CD4-positive, alpha-beta T cell treated with Interleukin-12 subunit alpha and Interleukin-12 subunit beta, for 1 hour (primary cell): ENCODE measurements around the gene HCN2.

ENCODE experiments used
- DNase-seq: peaks from one replicate; pipeline ENCODE4 v3.0.0-alpha.2; 2020

Gene HCN2

DNA sequence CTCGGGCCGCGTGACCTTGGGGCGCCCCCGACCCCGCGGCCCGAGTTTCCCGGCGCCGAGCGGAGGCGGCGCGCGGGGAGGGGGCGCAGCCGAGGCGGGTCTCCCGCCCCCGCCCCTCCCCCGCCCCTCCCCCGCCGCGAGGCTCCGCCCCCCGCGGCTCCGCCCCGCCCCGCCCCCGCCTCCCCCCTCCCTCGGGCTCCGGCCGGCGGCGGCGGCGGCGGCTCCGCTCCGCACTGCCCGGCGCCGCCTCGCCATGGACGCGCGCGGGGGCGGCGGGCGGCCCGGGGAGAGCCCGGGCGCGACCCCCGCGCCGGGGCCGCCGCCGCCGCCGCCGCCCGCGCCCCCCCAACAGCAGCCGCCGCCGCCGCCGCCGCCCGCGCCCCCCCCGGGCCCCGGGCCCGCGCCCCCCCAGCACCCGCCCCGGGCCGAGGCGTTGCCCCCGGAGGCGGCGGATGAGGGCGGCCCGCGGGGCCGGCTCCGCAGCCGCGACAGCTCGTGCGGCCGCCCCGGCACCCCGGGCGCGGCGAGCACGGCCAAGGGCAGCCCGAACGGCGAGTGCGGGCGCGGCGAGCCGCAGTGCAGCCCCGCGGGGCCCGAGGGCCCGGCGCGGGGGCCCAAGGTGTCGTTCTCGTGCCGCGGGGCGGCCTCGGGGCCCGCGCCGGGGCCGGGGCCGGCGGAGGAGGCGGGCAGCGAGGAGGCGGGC, at the start of gene HCN2:
Gene HCN2 (plus strand): TSS at position 189 of the 703 bp plus-strand sequence. CDS start 65 bp downstream, at position 254.
- no peak for DNase-seq

DNA sequence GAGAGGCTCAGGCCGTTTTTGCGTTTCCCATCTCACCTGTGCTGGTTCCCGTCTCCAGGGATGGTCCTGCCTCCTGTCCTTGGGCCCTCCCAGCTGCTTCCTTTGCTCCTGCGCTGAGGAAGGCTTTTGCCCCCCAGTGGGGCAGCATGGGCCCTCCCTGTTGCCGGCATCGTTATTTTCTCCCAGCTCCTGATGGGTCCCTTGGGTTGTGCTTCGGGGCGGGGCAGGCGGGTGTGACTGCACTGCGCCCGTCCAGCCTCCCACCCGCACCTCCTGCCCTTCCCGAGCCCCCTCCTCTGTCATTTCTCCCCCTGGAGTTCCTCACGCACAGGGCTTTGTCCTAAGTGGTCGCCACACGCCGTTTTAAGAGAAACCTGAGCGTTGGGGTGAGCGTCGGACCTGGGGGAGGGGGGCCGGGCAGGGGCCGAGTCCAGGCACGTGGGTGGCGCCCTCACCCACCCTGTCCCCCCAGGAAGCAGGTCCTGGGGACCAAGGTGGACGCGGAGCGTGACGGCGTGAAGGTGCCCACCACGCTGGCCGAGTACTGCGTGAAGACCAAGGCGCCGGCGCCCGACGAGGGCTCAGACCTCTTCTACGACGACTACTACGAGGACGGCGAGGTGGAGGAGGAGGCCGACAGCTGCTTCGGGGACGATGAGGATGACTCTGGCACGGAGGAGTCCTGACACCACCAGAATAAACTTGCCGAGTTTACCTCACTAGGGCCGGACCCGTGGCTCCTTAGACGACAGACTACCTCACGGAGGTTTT, 48.6 kb upstream of the HCN2 start:
- no peak for DNase-seq

DNA sequence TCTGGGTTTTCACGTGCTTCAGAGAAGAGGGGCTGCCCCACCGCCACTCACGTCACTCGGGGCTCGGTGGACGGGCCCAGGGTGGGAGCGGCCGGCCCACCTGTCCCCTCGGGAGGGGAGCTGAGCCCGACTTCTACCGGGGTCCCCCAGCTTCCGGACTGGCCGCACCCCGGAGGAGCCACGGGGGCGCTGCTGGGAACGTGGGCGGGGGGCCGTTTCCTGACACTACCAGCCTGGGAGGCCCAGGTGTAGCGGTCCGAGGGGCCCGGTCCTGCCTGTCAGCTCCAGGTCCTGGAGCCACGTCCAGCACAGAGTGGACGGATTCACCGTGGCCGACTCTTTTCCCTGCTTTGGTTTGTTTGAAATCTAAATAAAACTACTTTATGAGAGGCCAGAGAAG, 48.0 kb upstream of the HCN2 start:
- no peak for DNase-seq

DNA sequence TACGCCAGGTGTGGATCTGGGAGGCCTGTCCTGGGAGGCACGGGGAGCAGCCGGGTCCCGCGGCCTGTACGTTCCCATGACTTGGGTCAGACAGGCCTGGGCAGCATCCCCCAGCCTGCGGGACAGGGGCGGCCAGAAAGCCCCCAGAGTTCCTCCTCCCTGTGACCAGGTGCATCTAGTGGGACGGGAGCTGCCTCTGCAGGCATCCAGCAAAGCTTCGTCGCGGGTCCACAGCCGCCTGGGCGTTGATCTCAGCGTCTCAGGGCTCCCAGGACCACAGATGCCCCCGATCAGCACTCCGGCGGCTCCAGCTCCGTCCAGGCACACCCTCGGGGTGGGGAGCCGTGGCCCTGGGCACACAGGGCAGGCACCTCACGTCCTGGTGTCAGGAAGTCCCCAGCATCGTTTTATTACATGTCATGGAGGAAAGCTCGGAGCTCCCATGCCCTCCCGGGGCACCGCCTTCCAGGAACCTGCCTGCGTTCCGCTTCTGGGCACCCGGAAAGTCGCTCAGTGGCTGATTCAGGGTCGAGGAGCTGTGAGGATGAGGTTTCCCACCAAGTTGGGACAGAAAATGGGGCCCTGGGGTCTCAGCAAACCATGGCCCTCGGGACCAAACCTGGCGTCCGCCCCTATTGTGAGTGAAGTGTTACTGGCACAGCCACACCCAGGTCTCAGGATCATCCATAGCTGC, 47.4 kb upstream of the HCN2 start:
- no peak for DNase-seq

DNA sequence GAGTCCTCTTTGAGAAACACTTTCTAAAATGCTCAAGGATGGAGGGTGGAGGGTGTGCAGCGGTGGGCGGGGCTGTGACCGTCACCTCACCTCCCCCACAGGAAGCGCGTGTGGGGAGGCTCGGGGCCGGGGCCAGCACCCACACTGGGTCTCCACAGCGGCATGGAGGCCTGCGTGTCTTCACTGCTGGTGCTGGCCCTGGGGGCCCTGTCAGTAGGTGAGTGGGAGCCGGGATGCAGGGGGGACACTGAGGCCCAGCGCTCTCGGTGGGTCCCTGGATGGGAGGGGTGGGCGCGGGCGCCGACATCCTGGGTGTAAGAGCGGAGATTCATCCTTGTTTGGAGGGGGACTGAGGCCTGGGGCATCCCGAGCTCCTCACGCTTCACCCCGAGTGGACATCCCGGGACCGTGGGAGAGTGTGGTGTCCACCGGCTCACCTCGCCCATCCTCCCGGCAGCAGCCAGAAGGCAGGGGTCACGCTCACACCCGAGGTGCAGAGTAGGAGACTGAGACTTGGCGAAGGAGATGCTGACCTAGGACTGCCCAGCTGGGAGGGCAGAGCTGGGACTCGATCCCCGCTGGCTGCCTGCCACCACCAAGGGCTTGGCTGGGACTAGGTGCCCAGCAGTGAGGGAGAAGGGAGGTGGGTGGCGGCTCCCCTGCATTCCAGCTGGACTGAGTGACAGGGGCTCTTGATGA, 45.6 kb upstream of the HCN2 start, which contains the start of gene GZMM:
Gene GZMM (plus strand): TSS at position 144 of the 699 bp plus-strand sequence. CDS start 19 bp downstream, at position 163.
- peak; percentile 90 for DNase-seq

DNA sequence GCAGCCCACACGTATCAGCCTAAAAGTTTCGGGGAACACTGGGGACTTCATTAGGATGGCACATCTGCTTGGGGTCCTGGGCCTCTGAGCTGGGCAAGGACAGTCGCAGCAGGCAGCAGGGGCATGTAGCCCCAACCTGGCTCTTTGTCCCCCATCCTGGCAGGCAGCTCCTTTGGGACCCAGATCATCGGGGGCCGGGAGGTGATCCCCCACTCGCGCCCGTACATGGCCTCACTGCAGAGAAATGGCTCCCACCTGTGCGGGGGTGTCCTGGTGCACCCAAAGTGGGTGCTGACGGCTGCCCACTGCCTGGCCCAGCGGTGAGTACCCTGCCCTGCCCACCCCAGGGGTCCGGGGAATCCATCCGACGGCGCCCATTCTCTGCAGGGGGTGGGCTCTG, 42.6 kb upstream of the HCN2 start:
- DNase-seq, result no peak

DNA sequence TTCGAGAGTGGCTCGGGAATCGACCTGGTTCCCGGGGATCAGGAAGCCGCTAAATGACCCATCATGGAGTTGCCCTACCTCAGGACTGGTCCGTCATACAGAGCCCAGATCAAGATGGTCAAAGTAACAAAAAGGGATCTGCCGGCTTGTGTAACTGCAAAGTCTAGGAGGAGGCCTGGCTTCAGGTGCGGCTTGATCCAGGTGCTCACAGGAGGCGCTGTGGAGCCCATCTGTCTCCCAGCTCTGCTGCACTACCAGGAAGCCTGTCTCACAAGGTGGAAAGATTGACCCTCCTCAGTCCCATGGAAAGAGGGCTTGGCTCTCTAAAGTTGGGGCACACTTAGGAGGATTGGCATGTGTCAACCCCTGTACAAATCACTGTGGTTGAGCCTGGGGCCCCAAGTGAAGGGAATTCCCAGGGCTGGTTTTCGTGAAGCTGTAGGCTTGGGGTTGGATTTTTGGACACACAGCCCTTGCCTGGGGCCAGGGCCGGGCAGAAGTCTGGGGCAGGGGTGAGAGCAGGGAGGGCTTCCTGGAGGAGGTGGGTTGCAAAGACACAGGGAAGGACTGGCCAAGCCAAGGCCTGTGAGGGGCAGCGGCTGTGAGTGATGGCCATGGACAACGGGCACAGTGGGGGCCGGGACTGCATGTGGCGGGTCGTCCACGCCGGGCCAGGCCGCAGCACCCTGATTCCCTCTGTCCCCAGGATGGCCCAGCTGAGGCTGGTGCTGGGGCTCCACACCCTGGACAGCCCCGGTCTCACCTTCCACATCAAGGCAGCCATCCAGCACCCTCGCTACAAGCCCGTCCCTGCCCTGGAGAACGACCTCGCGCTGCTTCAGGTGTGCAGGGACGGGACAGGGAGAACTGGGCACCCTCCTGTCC, 41.6 kb upstream of the HCN2 start:
- DNase-seq, result no peak

DNA sequence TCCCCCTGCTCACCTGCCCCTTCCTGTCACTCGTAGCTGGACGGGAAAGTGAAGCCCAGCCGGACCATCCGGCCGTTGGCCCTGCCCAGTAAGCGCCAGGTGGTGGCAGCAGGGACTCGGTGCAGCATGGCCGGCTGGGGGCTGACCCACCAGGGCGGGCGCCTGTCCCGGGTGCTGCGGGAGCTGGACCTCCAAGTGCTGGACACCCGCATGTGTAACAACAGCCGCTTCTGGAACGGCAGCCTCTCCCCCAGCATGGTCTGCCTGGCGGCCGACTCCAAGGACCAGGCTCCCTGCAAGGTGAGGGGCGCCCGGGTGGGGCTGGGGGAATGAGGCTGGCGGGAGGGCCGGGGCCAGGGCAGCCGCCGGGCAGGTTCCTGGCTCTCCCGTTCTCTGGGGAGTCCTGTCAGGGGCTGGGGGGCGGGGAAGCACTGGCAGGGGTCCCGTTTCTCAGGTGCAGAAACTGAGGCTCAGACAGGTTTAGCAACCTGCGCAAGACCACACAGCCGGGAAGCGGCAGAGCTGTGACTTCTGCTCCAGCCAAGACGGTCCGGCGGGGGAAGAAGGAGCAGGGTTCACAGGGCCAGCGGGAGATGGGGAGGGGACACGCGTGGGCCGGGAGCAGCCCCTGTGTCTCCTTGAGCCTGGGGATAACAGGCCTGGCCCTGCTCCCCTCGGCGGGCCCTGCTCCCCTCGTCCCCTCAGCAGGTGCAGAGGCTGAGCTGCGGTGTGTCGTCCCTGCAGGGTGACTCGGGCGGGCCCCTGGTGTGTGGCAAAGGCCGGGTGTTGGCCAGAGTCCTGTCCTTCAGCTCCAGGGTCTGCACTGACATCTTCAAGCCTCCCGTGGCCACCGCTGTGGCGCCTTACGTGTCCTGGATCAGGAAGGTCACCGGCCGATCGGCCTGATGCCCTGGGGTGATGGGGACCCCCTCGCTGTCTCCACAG, 40.5 kb upstream of the HCN2 start:
- no peak for DNase-seq

DNA sequence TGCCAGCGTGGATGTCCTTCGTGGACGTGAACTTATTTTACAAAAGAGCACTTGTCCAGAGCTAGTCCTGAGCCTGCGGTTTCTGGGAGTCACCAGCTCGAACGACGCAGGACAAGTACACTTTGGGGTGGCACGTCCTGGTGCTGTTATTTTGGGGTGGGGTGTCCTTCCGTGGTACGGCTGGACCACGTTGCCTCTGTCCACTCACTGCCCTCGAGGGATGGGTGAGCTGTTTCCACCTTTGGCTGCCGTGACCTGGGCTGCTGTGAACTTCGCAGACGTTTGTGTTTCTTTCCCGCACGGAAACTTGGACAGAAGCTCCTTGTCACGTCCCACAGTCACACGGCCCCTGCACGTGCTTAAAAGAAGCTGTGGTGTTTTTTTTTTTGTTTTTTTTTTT, 34.9 kb upstream of the HCN2 start:
- DNase-seq, result no peak

DNA sequence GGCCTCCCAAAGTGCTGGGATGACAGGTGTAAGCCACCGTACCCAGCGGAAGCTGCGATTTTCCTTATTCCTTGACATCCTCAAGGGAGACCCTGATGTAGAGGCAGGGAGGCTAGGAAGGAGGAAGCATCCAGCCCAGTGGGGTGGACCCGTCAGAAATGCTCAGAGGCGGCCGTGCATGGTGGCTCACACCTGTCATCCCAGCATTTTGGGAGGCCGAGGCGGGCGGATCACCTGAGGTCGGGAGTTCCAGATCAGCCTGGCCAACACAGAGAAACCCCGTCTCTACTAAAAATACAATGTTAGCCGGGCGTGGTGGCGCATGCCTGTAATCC, 34.2 kb upstream of the HCN2 start:
- no peak for DNase-seq

DNA sequence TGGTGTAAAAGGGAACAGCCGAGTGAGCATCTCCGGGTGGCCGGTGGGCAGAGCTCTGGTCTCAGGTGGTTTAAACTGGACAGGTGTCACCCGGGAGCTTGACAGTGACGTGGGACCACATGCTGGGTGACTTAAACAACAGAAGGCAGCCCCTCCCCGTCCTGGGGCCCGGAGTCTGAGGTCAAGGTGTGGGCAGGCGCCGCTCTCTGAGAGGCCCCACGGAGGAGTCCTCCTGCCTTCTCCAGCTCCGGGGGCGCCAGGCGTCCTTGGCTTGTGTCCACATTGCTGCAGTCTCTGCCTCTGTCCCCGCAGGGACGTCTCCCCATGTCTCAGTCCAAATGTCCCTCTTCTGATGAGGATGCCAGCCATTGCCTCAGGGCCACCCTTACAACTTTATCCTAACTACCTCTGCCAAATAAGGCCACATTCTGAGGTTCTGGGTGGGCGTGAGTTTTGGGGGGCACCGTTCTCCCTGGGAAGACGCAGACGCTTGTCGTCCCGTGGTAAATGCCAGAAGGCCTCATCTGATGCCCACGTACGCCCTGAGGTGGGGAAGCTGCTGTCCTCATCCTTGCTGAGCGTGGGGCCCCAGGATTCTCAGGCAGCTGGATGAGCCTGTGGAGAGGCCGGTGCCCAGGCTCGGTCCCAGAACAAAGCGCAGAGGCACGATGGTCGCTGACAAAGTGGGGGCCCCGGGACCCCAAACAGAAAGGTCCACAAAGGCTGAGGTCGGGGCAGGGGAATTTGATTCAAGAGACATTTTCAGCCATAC, 32.9 kb upstream of the HCN2 start:
- no peak for DNase-seq

DNA sequence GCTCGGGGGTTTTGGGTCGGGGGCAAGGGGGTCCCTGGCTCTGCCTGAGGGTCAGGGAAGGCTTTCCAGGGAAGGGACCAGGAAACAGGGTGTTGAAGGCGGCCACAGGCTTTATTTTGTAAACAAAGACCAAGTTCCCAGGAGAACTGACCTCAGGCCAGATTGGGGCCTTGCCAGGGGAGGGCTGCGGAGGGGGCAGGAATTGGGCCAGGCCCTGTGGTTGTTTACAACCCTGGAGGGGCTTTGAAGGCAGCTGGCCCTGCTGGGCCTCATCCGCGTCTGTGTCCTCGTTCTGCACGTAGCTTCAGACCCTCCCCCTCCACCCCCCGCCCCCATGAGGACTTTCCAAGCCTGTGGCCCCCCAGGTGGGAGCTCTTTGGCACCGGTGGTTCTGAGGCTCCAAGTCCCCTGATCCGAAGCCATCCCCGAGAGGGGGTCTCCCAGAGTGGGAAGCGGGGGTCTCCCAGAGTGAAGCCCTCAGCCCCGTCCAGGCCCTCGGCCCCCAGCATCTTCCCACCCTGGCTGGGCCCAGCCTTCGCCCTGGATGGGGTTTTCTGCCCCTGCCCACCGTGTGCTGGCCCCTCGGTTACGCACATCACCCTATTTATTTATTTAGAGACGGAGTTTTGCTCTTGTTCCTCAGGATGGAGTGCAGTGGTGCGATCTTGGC, 30.8 kb upstream of the HCN2 start:
- no peak for DNase-seq

DNA sequence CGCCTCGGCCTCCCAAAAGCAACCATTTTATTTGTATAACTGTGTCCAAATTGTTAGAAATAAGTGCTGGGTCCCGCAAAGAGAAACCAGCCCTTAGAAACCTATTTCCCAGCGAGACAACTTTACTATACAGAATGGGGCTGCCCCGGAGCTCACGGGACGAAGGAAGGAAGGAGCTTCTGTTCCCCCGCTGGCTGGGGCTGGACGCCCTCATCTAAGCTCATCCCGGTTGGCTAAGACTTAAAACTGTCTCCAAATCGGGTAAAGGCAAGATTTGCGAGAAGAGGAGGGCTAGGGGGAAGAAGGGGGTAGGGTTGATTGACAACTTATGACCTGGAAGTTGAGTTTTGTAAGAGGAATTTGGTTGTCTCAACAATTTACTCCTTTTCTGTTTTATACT, 29.6 kb upstream of the HCN2 start:
- no peak for DNase-seq

DNA sequence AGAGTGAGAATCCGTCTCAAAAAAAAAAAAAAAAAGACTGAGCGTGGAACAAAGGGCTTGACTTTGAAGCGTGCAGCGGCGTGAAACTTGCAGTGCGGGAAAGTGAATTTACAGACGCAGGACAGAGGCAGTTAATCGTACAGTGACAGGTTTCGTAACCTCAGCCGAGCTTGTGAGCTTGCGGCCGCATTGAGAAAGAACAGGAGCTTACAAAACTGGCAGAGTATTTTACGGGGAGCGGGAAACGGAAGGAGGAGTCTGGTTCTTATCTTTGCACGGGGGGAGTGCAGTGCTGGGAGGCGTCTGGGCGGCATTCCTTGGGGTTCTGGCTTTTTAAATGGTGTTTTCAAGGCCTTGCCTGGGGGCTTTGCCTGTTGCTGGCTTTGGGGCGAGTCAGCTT, 23.3 kb upstream of the HCN2 start:
- no peak for DNase-seq

DNA sequence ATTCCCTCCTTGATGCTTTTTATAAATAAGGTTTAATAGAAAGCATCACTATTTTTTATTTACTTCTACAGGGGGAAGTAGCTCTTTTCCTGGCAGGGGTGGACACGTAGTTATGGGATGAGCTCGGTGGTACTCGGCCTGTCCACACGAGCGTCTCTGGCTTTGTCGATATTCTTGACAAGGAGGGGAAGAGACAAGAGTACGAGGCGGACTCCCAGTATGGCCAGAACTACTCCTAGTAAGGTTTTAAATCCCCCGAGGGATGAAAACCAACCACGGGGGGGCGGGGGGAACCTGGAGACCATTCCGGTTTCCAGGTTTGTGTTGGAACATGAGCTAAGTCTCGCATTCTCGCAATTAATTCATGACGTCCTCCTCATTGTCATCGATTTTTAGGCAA, 22.8 kb upstream of the HCN2 start:
- no peak for DNase-seq

DNA sequence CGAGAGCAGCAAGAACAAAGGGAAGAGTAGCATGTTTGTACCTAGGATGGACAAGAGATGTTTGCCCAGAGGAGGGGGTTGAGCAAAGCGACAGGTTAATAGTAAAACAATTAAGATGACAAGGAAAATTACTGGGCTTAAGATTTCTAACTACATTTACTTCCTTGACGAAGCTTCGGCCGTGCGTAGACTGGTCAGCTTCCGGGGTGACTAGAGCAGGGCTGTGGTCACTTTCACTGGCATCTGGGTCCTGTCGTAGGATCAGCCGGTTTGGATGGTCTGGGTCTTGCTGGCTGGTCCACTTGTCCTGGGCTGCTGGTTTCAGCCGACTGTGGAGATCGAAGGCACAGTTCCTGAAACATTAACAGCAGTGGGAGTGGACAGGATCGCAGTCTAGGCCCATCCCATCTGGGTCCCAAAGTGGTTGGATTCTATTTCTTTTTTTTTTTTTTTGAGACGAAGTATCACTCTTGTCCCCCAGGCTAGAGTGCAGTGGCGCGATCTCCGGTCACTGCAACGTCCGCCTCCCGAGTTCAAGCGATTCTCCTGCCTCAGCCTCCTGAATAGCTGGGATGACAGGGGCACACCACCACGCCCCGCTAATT, 22.3 kb upstream of the HCN2 start:
- DNase-seq, result no peak

DNA sequence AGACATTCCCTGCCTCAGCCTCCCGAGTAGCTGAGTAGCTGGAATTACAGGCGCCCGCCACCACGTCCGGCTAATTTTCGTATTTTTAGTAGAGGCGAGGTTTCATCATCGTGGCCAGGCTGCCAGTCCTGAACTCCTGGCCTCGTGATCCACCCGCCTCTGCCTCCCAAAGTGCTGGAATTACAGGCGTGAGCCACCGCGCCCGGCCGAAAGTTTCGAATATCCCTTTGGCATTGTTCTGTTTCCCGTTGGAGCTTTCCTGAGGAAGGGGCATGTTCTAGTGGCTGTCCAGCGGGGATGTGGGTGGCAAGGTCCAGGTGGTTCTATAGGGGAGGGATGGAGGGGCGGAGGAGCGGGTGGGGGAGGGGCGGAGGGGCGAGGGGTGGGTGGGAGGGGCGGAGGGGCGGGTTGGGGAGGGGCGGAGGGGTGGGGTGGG, 19.4 kb upstream of the HCN2 start:
- no peak for DNase-seq

DNA sequence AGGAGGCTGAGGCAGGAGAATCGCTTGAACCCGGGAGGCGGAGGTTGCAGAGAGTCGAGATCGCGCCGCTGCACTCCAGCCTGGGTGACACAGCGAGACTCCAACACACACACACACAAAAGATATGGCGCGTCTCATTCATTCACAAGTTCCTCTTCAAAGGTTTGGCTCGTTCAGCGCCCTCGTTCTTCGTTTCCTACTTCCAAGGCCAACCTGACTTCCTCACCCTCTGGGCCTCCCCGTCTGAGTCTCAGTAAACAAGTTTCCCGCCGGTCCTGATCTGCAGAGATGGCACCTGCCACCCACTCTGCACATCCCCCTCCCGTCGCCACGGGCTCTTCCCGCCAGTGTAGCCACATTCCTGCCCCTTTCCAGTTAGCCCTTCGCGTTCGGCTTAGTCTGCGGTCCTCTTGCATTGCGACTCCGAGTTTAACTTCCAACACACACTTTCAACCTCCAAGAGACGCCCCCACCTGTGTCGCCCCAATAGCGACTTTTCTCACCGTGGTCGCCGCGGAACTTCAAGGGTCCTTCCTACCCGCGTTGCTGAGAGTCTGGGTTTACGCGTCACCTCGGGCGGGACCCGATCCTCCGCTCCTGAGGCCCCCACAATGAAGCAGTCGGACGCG, 18.6 kb upstream of the HCN2 start:
- DNase-seq, result peak; percentile 62

DNA sequence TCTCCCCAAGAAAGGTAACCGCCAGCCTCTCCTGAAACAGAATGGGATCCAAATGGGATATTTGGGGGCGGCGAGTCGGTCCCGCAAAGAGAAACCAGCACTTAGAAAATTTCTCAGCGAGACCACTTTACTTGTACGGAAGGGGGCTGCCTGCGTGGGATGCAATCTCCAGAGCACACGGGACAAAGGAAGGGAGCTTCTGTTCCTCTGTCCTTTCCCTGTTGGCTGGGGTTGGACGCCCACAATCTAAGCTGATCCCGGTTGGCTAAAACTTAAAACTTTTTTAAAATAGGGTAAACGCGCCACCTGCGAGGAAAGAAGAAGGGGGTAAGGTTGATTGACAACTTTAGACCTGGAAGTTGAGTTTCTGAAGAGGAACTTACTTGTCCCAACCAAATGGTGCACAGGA, 18.1 kb upstream of the HCN2 start:
- DNase-seq, result peak; percentile 13
